Neuron (in vitro differentiated cells): ENCODE measurements around the gene TBL3.
A peak's percentile ranks its signal among the peaks of the same experiment; 100 is the strongest.

Experiments used
- H2AFZ ChIP-seq: one replicate; pipeline ENCODE4 v1.6.1; 2013; ENCODE audit warnings: low read depth, mild to moderate bottlenecking, inconsistent platforms, low read length, moderate library complexity
- H3K27me3 ChIP-seq: one replicate; pipeline ENCODE4 v1.6.1; 2013; ENCODE audit warnings: low read length; ENCODE audit not compliant: insufficient read depth
- H3K36me3 ChIP-seq: one replicate; pipeline ENCODE4 v1.6.1; 2013; ENCODE audit warnings: low read length; ENCODE audit not compliant: insufficient read depth
- H3K4me1 ChIP-seq: one replicate; pipeline ENCODE4 v1.6.1; 2013; ENCODE audit warnings: low read length; ENCODE audit not compliant: insufficient read depth
- H3K4me3 ChIP-seq: 2 replicates; pipeline ENCODE4 v1.5.1; 2013; ENCODE audit warnings: mild to moderate bottlenecking, low read length, moderate library complexity
- H3K9me3 ChIP-seq: one replicate; pipeline ENCODE4 v1.6.1; 2013; ENCODE audit warnings: low read length

The TBL3 gene

DNA sequence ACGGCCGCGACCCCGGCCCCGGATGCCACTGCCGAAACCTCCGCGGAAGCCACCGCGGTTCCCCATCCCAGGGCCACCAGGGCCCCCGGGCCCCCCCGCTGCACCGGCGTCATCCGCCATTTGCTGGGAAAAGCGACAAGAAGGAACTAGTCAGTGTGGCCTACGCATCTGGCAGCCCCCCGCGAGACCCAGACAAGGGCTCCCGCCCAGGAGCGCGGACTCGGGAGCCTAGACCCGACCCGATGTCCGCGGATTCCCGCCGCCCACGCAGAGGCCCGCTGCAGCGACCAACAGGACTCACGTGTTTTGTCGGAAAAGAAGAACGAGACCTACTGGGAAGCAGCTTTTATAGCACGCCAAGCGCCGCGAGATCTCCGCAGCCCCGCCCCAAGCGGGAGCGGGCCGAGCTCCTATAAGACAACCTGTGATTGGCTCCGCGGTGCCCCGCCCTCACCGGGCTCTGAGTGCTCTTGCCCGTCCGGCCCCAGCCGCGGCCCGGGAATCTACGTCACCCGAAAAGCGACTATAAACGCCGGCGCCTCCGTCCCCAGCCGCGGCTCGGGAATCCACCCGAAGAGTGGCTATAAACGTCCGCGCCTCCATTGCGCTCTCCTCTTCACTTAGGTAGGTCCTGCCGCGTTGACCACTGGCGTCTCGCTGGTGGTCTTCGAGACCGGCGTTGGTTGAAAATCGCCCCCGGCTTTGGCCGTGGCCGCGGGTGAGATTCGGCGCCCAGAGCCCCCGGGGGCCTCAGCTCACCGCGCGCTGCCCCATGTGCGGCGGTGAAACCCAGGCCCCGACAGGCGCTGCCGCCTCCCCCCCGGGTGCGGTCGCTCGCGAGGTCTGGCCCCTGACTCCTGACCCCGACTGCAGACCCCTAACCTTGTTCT lies 7.1 kb upstream of the TBL3 start, which contains the start of gene RPS2:
TSS of gene RPS2 (minus strand) at position 321 of the 890 bp plus-strand sequence. CDS start at position 120, 201 bp downstream.
- Histone ChIP-seq H3K4me3 (peak within 1 kb of the TSS; percentile 95), H2AFZ (no peak within 1 kb of the TSS), H3K27me3 (no peaks in the 10 kb centered on the region), H3K4me1 (peaks cover 31% of the 10 kb centered on the region), H3K36me3 (peaks cover 29% of the 10 kb centered on the region), H3K9me3 (no peaks in the 10 kb centered on the region)

DNA sequence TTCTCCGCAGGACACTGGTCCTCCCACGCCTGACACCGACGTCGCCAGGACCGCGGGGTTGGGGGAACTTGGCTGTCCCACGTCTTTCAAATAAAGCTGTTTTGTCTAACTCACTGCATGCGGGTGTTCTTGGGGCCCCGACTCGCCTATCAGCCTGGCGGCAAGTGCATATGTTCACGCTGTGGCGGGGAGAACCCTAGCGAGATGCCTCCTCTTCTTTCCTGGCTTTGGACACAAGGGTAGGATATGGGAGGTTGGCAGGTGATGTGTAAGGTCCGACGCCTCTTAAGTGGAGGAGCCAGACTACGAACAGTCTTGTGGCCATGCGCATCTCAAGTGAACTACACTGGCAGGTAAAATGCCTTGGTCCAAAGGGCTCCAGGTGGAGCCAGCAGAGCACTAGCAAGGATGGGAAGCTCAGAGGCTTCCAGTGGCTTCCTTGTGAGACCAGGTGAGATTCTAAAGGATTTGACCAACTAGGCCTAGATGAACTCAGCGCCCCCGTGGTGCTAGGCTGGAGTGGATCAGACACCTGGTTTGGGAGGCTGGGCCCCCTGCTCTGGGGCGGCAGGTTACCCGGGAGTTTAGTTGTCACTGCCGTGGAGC lies 6.4 kb upstream of the TBL3 start:
- Histone ChIP-seq H3K9me3 (no peaks in the 10 kb centered on the region), H3K4me3 (peak overlapping the region; percentile 95), H3K4me1 (peaks cover 26% of the 10 kb centered on the region), H2AFZ (no peak overlapping the region), H3K36me3 (peaks cover 29% of the 10 kb centered on the region), H3K27me3 (no peaks in the 10 kb centered on the region)

DNA sequence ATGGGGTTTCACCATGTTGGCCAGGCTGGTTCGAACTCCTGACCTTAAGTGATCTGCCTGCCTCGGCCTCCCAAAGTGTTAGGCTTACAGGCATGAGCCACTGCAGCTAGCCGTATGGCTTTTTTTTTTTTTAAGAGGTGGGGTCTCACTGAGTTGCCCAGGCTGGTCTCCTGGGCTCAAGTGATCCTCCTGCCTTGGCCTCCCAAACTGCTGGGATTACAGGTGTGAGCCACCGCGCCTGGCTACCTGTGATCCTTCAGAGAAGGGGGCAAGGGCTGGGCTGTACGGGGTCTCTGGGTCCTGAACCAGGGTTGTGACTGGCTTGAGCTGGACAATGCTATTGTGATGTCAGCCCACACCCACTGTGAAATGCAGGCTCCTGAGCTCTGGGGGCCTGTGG lies 5.4 kb upstream of the TBL3 start, which contains the start of gene RNF151:
TSS of gene RNF151 (plus strand) at position 397 of the 400 bp plus-strand sequence. CDS start 26 bp downstream, outside the sequence.
- H3K27me3 ChIP-seq = no peaks in the 10 kb centered on the region
- peaks cover 24% of the 10 kb centered on the region for H3K36me3 ChIP-seq
- no peak within 1 kb of the TSS for H2AFZ ChIP-seq
- no peaks in the 10 kb centered on the region for H3K9me3 ChIP-seq
- peak within 1 kb of the TSS; percentile 95 for H3K4me3 ChIP-seq
- H3K4me1 ChIP-seq = peaks cover 25% of the 10 kb centered on the region

DNA sequence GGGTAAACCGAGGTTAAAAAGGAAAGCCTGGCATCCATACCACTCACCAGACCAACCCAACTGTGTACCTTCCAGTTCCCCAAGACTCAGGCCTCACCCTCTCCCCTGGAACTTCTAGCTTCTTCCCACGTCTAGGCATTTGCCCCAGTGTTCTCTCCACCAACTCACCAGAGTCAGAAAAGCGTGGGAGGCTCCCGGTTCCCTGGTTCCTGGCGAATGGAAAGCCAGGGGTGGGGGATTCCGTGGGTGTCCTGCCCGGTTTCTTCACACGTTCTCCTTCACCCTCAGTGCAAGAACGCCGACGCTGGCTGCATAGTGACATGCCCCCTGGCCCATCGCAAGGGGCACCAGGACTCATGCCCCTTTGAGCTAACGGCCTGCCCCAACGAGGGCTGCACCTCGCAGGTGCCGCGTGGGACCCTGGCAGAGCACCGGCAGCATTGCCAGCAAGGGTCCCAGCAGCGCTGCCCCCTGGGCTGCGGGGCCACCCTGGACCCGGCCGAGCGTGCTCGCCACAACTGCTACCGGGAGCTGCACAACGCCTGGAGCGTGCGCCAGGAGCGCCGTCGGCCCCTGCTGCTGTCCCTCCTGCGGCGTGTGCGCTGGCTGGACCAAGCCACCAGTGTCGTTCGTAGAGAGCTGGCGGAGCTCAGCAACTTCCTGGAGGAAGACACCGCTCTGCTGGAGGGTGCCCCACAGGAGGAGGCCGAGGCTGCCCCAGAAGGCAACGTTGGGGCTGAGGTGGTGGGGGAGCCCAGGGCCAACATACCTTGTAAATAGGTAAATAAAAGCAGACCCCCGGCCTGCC lies 3.5 kb upstream of the TBL3 start:
- H3K9me3 ChIP-seq = no peaks in the 10 kb centered on the region
- H3K4me1 ChIP-seq = peaks cover 25% of the 10 kb centered on the region
- H3K36me3 ChIP-seq = peaks cover 8% of the 10 kb centered on the region
- no peak overlapping the region for H2AFZ ChIP-seq
- no peak overlapping the region for H3K4me3 ChIP-seq
- H3K27me3 ChIP-seq = no peaks in the 10 kb centered on the region

DNA sequence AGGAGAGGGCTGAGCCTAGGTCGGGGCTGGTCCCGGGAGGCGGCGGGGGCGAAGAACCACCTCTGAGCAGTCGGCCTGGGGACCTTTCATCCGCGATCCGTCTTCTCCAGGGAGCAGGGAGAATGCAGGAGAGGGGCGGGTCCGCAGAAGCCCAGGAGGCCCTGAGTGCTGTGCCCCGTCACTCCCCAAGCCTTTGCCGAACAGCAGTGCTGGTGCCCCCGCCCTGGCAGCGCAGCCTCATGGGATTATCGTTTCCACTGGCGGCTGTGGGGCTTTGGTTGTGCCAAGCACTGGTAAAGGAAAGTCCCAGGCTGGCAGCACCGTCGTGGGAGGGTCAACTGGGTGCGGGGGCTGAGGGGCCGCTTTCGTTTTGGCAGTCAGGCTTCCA lies 631 bp downstream of the TBL3 start:
- Histone ChIP-seq H3K4me1 (peaks cover 10% of the 10 kb centered on the region), H3K9me3 (no peaks in the 10 kb centered on the region), H3K27me3 (no peaks in the 10 kb centered on the region), H3K36me3 (peaks cover 27% of the 10 kb centered on the region), H3K4me3 (peak overlapping the region; percentile 63), H2AFZ (peak overlapping the region; percentile 63)

DNA sequence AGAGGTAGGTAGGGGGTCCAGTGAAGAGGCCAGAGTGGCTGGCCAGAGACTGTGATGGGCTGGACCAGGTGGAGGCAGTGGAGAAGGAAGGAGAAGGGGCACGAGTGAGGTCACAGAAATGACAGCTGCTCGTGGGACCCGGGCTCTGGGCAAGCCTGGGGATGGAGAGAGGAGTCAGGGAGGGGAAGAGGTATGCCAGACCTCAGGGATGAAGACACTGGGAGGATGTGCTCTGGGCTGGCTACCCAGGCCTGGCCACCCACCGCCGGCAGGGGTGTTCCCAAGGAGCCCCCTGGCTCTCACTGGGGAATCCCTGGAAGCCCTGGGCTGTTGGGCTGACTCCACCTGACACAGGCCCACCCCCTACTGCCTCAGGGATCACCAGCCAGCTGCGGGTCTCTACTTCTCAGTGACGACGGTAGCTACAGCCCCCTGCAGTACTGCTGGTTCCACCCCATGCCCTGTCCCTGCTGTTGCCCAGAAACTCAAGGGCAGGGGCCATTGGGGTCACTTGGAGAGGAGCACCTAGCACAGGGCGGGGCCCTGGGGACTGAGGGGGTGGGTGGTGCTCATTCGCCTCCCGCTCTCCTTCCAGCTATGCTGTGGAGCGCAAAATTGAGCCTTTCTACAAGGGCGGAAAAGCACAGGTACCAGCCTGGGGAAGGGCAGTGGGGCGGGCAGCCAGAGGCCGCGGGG lies 1.8 kb downstream of the TBL3 start:
- Histone ChIP-seq H3K36me3 (peaks cover 38% of the 10 kb centered on the region), H3K4me3 (no peak overlapping the region), H3K27me3 (no peaks in the 10 kb centered on the region), H3K9me3 (no peaks in the 10 kb centered on the region), H2AFZ (no peak overlapping the region), H3K4me1 (peaks cover 10% of the 10 kb centered on the region)

DNA sequence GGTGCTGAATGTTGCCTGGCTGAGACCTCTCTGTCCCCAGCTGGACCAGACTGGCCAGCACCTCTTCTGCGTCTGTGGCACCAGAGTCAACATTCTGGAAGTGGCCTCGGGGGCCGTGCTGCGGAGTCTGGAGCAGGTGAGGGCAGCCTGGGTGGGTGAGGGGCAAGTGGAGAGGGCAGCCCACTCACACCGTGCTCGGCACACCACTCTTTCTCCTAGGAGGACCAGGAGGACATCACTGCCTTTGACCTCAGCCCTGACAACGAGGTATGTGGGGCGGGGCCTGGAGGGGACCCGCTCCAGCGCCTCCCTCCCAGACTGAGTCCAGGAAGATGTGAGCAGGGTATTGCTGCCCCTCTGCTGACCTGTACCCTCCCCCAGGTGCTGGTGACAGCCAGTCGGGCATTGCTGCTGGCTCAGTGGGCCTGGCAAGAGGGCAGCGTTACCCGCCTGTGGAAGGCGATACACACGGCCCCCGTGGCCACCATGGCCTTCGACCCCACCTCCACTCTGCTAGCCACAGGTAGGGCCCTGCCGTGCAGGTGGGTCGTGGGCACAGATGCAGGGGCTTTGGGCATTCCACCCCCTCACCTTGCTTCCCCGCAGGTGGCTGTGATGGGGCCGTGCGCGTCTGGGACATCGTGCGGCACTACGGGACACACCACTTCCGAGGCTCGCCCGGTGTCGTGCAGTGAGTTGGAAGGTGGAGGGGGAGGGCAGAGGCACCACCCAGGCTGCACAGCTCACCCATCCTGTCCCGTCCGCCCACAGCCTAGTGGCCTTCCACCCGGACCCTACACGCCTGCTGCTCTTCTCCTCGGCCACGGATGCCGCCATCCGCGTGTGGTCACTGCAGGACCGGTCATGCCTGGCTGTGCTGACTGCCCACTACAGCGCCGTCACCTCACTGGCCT lies 2.6 kb downstream of the TBL3 start:
- Histone ChIP-seq H3K36me3 (peaks cover 43% of the 10 kb centered on the region), H3K4me3 (no peak overlapping the region), H3K4me1 (peaks cover 10% of the 10 kb centered on the region), H2AFZ (no peak overlapping the region), H3K9me3 (no peaks in the 10 kb centered on the region), H3K27me3 (no peaks in the 10 kb centered on the region)

DNA sequence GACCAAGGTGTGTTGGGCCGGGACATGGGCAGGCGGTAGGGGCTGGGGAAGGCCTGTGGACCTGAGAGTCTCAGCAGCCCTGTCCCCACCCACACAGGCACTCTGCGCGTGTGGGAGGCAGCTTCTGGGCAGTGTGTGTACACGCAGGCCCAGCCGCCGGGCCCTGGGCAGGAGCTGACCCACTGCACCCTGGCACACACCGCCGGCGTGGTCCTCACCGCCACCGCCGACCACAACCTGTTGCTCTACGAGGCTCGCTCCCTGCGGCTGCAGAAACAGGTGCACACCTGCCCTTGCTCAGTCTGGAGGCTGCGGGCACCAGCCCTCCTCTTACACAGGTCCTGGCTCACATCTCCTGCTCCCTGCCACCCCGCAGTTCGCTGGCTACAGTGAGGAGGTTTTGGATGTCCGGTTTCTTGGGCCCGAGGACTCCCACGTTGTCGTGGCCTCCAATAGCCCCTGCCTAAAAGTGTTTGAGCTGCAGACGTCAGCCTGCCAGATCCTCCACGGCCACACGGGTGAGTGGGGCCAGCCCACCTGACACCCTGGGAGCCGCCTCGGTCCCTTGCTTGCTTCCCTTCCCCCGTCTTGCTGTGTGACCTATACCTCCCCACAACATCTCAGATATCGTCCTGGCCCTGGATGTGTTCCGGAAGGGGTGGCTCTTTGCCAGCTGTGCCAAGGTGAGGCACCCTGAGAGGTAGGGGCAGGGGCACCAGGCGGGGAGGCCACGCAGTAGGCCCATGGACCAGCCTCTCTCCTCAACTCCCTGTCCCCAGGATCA lies 3.8 kb downstream of the TBL3 start:
- peaks cover 10% of the 10 kb centered on the region for H3K4me1 ChIP-seq
- H2AFZ ChIP-seq = no peak overlapping the region
- no peaks in the 10 kb centered on the region for H3K9me3 ChIP-seq
- no peaks in the 10 kb centered on the region for H3K27me3 ChIP-seq
- H3K36me3 ChIP-seq = peaks cover 47% of the 10 kb centered on the region
- H3K4me3 ChIP-seq = no peak overlapping the region

DNA sequence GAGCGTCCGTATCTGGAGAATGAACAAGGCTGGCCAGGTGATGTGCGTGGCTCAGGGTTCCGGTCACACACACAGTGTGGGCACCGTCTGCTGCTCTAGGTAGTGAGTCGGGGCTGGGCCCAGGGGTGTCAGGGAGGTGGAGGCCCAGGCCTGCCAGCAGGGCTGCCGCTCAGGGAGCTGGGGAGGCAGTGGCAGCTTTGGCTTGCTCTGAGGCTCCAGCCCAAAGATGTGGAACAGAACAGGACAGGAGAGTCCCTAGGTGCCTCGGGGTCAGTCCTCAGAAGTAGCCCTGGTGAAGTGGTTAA lies 4.3 kb downstream of the TBL3 start:
- Histone ChIP-seq H3K36me3 (peaks cover 47% of the 10 kb centered on the region), H3K4me3 (no peak overlapping the region)

DNA sequence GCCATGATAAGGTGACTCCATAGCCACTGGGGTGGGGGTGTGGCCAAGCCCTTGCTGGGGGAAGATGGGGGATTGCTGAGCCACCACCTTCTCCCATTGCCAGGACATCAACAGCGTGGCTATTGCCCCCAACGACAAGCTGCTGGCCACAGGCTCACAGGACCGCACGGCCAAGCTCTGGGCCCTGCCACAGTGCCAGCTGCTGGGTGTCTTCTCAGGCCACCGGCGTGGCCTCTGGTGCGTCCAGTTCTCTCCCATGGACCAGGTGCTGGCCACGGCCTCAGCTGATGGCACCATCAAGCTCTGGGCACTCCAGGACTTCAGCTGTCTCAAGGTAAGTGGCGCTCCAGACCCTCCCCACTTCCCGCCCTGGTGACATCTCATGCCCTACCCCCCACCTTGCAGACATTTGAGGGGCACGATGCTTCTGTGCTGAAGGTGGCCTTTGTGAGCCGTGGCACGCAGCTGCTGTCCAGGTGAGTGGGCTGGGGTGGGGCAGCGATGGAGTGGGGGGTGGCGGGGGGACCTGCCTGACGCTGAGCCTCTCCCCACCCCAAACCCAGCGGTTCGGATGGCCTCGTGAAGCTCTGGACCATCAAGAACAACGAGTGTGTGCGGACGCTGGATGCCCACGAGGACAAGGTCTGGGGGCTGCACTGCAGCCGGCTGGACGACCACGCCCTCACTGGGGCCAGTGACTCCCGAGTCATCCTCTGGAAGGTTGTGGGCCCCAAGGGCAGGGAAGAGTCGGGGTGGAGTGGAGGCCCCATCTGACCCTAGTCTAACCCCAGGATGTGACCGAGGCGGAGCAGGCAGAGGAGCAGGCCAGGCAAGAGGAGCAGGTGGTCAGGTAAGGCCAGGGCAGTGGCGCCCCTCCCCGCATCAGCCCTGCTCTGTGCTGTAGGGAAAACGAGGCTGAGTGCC lies 5.4 kb downstream of the TBL3 start:
- peaks cover 47% of the 10 kb centered on the region for H3K36me3 ChIP-seq
- H2AFZ ChIP-seq = no peak overlapping the region
- peaks cover 17% of the 10 kb centered on the region for H3K4me1 ChIP-seq
- no peak overlapping the region for H3K4me3 ChIP-seq
- H3K27me3 ChIP-seq = no peaks in the 10 kb centered on the region
- H3K9me3 ChIP-seq = no peaks in the 10 kb centered on the region

More for the DNA sequence above, 4.3 kb downstream of the TBL3 start:
- no peaks in the 10 kb centered on the region for H3K9me3 ChIP-seq
- H3K4me1 ChIP-seq = peaks cover 7% of the 10 kb centered on the region
- H2AFZ ChIP-seq = no peak overlapping the region
- no peaks in the 10 kb centered on the region for H3K27me3 ChIP-seq

DNA sequence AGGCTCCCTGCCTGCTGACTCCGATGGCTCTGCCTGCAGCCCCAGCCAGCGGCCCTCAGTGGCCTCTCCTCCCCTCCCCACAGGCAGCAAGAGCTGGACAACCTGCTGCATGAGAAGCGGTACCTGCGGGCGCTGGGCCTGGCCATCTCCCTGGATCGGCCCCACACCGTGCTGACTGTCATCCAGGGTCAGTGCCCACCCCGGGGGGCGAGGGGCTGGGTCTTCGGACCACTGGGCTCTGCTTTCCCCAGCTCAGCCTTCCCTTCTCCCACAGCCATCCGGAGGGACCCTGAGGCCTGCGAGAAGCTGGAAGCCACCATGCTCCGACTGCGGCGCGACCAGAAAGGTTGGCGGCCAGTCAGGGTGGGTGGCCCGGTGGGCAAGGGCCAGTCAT lies 6.0 kb downstream of the TBL3 start:
- Histone ChIP-seq H3K27me3 (no peaks in the 10 kb centered on the region), H2AFZ (no peak overlapping the region), H3K36me3 (peaks cover 47% of the 10 kb centered on the region), H3K4me1 (peaks cover 15% of the 10 kb centered on the region), H3K9me3 (no peaks in the 10 kb centered on the region), H3K4me3 (no peak overlapping the region)
